ENCODE data around the gene ATP9B. TPM values are rescaled to one million over a fixed set of nuclear protein-coding genes. Genes with fewer than 3 reads are reported as not detected.

The ATP9B gene
- total and polyA plus RNA-seq, 9 donors = 19.9 to 72.1 (median 43.2) TPM

DNA sequence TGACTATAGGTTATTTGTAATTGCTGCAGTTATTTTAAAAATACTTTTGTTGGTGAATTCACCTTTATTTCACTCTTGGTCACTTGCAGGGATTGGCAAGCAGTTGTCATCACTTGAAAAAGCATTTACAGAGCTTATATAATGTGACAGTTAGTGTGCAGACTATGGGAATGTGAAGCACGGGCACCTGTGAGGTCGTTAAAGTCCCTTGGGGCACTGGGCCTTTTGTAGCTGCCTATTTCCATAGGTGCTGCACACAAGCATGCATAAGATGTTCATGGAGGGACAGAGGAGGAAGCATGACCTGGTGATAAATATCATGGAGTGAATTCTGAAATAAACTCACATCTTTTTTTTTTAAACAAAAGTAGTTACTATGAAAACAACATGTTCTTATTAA lies 124.6 kb downstream of the ATP9B start:
- no peak for DNase-seq
- Histone ChIP-seq H3K4me3 (no peak overlapping the region), H3K27ac (no peak overlapping the region), H3K4me1 (ENCODE audit: insufficient read depth) (no peaks in the 10 kb centered on the region), H3K36me3 (no peaks in the 10 kb centered on the region), H3K9me3 (no peaks in the 10 kb centered on the region), H3K27me3 (no peaks in the 10 kb centered on the region)
- TF ChIP-seq EP300 (IDR thresholded peaks at IDR 0.05) (no peak), POLR2A (IDR thresholded peaks at IDR 0.05) (no peak)
- TF ChIP-seq, protein P1, sequence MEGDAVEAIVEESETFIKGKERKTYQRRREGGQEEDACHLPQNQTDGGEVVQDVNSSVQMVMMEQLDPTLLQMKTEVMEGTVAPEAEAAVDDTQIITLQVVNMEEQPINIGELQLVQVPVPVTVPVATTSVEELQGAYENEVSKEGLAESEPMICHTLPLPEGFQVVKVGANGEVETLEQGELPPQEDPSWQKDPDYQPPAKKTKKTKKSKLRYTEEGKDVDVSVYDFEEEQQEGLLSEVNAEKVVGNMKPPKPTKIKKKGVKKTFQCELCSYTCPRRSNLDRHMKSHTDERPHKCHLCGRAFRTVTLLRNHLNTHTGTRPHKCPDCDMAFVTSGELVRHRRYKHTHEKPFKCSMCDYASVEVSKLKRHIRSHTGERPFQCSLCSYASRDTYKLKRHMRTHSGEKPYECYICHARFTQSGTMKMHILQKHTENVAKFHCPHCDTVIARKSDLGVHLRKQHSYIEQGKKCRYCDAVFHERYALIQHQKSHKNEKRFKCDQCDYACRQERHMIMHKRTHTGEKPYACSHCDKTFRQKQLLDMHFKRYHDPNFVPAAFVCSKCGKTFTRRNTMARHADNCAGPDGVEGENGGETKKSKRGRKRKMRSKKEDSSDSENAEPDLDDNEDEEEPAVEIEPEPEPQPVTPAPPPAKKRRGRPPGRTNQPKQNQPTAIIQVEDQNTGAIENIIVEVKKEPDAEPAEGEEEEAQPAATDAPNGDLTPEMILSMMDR (IDR thresholded peaks at IDR 0.05) = no peak
- intact Hi-C loops (cut with DNase I) = no loop called here
- 88 to 97% (median 92%) methylated on average over 2 of the region's 2 CpGs for WGBS, 3 donors

DNA sequence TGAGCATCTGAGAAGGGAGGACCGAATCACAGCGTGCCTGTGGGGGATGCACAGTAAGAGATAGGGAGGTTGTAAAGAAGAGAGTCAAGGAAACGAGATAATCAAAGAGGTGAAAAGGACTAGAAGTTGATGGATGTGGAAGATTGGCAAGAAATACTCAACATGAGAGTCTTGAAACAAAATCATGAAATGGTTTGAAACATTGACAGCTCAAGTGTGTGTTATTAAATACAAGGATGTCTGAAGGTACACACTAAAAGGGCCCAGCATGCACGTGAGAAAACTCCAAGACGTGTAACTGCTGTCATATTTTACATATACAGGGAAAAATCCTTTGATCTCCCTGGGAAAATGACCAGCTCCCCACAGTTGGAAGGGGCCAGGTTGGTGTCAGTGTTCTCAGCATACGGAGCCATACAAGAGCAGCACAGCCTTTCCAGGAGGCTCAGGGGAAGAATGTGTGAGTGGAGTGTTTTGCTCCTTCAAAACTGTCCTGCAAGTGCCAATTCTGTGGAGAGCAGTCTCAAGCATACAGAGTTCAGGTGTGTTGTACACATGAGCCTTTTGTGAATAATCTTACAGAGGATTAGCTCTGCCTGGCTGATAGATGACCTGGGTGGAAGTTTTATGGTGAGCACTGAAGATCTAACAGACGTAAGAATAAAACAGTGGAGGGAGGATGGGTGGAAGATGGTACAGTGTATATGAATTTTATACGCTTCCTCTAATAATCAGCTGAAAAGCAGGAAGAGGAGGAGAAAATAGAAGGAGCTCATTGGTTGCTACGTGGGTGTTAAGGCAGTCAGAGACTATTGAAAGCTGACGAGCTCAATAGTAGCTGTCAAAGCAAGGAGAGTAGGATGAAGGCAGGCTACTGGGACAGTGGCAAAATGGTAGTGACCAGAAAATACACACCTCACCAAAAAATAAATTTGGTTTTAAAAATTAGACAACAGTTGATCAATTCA lies 126.8 kb downstream of the ATP9B start:
- no peak for DNase-seq
- Histone ChIP-seq H3K4me1 (ENCODE audit: insufficient read depth) (no peaks in the 10 kb centered on the region), H3K4me3 (no peak overlapping the region), H3K36me3 (no peaks in the 10 kb centered on the region), H3K9me3 (no peaks in the 10 kb centered on the region), H3K27me3 (no peaks in the 10 kb centered on the region), H3K27ac (no peak overlapping the region)
- intact Hi-C loops (cut with DNase I) = no loop called here
- WGBS, 3 donors = 80 to 86% (median 85%) methylated on average over 10 of the region's 10 CpGs
- no peak for TF ChIP-seq EP300 (IDR thresholded peaks at IDR 0.05)
- no peak for TF ChIP-seq POLR2A (IDR thresholded peaks at IDR 0.05)

DNA sequence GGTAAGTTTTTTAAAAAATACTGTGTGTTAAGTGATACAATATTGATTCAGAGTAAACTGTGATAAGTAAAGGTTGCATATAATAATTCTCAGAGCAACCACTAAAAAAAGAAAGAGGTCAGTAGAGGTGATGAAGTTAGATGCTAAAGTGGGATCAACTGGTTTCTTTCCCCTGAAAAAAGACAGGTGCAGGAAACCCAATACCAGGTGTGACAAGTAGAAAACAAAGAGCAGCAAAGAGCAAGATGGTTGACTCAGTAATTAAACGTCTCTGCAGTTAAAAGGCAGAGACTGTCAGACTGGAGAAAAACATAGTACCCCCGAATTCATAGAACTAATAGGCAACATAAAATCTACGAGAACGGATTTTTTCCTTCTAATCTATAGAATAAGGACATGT lies 128.3 kb downstream of the ATP9B start:
- Histone ChIP-seq H3K9me3 (no peaks in the 10 kb centered on the region), H3K27me3 (no peaks in the 10 kb centered on the region), H3K27ac (no peak overlapping the region), H3K4me3 (no peak overlapping the region), H3K4me1 (ENCODE audit: insufficient read depth) (no peaks in the 10 kb centered on the region), H3K36me3 (no peaks in the 10 kb centered on the region)
- intact Hi-C loops (cut with DNase I) = no loop called here
- TF ChIP-seq POLR2A (IDR thresholded peaks at IDR 0.05) = no peak
- TF ChIP-seq, protein P1 (IDR thresholded peaks at IDR 0.05) = no peak
- no peak for TF ChIP-seq EP300 (IDR thresholded peaks at IDR 0.05)
- DNase-seq = no peak
- WGBS, 3 donors = 89 to 96% (median 92%) methylated on average over 4 of the region's 4 CpGs

DNA sequence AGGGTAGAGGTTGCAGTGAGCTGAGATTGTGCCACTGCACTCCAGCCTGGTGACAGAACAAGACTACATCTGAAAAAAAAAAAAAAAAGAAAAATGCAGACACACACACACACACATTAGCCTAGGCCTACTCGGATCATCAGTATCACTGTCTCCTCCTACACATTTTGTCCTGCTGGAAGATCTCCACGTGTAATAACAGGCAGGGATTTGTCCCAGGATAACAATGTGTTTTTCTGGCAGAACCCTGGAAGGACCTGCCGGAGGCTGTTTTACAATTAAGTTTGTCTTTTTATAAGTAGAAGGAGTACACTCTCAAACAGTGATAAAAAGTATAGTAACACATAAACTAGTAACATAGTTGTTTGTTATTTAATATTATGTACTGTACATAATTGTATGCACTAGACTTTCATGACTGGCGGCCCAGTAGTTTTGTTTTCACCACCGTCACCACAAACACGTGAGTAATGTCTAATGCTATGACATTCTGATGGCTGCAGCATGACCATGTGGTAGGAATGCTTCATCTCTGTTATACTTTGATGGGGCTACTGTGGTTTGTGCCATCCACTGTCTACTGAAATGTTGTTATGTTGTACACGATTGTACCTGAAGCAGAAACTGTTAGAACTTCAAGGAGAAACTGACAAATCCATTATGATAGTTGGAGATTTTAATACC lies 130.6 kb downstream of the ATP9B start:
- Histone ChIP-seq H3K27me3 (no peaks in the 10 kb centered on the region), H3K9me3 (no peaks in the 10 kb centered on the region), H3K36me3 (no peaks in the 10 kb centered on the region), H3K4me3 (no peak overlapping the region), H3K4me1 (ENCODE audit: insufficient read depth) (no peaks in the 10 kb centered on the region), H3K27ac (no peak overlapping the region)
- TF ChIP-seq, protein P1 (IDR thresholded peaks at IDR 0.05) = no peak
- TF ChIP-seq EP300 (IDR thresholded peaks at IDR 0.05) (no peak), POLR2A (IDR thresholded peaks at IDR 0.05) (no peak)
- no peak for DNase-seq
- WGBS, 3 donors = 60 to 71% (median 61%) methylated on average over 7 of the region's 7 CpGs
- intact Hi-C loops (cut with DNase I) = no loop called here

Measured in ovary (tissue), 9 donors.